PC-3 (cell line): ENCODE results near the gene COL27A1.

Source experiments
- EZH2phosphoT487 ChIP-seq: fragments of 300-600 bp; sonication (generic); IDR thresholded peaks from 2 replicates; pipeline ENCODE4 v1.6.1; 2018; ENCODE audit warnings: mild to moderate bottlenecking, antibody characterized with exemption, low read length, borderline replicate concordance
- TF ChIP-seq, protein P1 (sequence below): fragments of 300-600 bp; sonication (generic); conservative IDR thresholded peaks from 2 replicates; pipeline ENCODE4 v1.5.1; 2017; ENCODE audit warnings: antibody characterized with exemption, low read depth, mild to moderate bottlenecking, low read length

GRCh38 chr9:114348261-114348905 lies 193.0 kb downstream of the COL27A1 start:
- TF ChIP-seq, protein P1, sequence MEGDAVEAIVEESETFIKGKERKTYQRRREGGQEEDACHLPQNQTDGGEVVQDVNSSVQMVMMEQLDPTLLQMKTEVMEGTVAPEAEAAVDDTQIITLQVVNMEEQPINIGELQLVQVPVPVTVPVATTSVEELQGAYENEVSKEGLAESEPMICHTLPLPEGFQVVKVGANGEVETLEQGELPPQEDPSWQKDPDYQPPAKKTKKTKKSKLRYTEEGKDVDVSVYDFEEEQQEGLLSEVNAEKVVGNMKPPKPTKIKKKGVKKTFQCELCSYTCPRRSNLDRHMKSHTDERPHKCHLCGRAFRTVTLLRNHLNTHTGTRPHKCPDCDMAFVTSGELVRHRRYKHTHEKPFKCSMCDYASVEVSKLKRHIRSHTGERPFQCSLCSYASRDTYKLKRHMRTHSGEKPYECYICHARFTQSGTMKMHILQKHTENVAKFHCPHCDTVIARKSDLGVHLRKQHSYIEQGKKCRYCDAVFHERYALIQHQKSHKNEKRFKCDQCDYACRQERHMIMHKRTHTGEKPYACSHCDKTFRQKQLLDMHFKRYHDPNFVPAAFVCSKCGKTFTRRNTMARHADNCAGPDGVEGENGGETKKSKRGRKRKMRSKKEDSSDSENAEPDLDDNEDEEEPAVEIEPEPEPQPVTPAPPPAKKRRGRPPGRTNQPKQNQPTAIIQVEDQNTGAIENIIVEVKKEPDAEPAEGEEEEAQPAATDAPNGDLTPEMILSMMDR: no peak
- TF ChIP-seq EZH2phosphoT487: no peak
